Urothelium cell line (cell line): ENCODE results near the gene NFKBIE.
A peak's percentile ranks its signal among the peaks of the same experiment; 100 is the strongest.

ENCODE experiments used
- DNase-seq: peaks from one replicate; pipeline ENCODE4 v3.0.0; 2011; ENCODE audit warnings: low spot score, mixed read lengths
- FAIRE-seq: peaks from 2 replicates; lab custom pipeline; 2011; peaks lifted over from hg19 to GRCh38; lab: Jason Lieb, UNC

The NFKBIE gene

DNA sequence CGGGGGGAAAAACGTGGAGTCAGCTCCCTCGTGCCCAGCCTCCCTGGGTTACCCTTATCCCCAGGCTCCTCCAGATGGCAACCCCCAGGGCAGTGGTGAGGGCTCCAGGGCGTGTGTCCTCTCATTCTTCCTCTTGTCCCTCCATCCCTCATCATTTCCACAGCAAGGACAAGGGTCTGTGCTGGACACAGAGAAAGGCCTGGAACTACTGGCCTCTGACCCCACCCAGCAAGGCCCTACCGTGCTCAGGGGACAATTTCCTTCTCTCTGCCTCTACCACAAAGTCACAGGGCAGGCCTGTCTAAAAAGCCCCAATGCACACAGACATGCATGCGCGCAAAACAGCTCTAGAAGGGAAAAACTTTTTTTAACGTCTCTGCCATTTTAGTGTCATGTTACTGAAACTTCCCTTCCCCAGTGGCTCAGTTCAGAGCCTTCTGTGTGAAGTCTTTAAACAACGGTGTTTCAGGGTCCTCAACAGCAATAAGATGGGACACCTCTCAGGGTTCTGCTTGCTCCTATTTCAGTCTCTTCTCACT, 7.0 kb downstream of the NFKBIE start:
- DNase-seq: no peak
- no peak for FAIRE-seq

DNA sequence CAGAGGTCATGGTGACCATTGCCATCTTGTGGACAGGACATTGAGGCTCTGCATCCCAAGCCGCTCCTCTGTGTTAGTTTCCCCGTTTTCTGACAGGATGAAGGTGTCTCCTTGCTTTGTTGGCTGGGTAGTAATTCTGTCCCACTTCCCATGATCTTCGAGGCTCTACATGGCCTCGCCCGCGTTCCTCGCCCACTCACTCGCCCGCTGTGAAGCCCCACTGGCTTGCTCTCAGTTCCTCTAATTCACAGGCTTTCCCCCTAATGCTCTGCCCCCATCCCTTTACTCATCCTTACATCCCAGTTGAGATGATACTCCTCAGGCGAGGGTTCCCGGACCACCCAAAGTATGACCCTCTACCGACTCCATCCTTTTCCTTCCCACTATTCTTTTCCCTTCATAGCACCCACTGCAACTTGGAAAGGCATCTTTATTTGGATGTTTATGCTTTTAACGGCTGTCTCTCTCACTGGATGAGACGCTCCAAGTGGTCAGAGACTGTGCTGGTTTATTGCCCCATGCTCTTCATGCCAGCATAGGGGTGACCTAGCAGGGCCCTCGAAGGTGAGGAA, 7.5 kb downstream of the NFKBIE start:
- no peak for FAIRE-seq
- DNase-seq: no peak

DNA sequence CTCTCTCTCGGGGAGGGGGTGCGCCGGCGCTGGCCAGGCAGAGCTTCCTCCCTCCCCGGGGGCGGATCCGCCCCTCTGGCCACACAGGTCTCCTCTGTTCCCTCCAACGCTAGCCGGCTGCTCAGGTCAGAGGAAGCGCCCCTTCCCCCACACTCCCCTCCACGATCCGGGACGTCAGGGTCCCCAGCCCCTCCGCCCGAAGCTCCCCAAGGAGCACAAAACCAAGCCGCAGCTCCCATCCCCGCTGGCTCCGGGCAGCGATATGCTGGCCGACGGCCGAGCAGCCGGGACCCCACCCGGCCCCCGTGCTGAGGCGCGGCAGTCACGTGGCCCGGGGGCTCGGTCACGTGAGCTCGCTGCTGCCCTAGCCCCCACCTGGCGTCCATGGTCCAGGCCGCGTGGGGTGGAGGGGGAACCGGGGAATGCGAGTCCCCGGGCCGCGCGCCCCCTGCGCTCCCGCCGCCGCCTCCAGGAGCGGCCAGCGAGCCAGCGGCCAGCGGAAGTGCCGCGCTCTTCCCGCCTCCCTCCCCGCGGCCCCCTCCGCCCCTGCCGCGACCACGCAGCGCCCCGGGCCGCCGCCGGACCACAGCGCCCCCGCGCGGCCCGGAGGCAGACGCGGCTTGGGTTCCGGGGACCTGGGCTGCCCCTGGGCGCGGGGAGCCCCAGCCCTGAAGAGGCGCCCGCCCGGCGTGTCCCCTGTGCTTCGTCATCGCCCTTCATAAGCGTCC, 8.2 kb downstream of the NFKBIE start, which contains the start of gene SLC35B2:
SLC35B2 (minus strand) TSS at position 504 of the 728 bp plus-strand sequence; CDS start at position 386, 118 bp downstream.
- peak; percentile 87 for DNase-seq
- peak; percentile 79 for FAIRE-seq

DNA sequence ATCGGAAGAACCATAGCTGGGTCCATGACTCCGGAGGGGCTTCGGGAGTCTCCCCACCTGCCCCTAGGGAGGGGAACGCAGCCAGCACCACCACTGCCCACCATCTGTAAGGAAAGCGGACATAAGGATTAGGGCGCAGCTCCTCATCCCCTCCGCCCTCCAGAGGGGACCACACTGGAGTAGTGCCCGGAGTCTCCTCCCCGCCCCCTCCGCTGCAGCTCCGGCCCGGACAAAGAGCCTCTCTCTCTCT, 8.7 kb downstream of the NFKBIE start:
- no peak for FAIRE-seq
- DNase-seq: no peak

DNA sequence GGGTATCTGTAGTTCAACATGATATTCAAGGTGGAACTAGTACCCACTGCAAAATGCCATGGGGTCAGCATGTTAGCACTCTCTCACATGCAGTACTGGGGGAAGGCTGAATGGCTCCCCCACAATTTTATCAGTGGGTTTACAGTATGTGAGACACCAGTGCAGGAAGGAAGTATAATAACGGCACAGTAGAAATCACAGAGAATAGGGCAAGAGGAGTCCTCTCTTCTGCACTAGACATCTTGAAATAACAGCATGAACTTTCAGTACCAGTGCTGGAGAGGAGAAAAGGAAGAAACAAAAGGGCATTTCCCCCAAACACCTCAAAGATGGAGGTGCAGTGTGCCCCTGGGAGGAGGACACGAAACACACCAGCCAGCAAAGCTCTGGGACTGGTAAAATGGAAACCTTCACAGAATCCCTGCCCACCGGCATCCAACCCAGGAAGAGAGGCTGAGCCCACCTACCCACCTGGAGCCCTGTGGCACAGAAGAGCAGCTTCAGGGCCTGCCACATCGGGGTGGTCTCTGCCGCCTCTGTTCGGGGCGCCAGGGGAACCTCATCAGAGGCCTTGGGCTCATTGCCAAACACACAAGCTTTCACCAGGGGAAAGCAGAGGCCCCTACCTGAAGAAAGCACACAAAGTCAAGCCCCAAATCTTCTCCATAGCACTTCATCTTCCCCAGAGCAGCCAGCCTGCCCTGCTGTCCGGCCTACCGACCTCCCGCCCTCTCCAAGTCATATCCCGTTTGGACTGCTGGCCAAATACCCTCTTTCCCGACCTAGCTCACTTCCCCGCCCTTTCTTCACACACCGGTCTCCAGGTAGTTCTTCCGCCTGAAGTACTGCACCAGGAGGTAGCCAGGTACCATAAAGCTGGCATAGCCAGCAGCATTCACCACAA, 9.2 kb downstream of the NFKBIE start:
- DNase-seq (no peak), FAIRE-seq (no peak)

DNA sequence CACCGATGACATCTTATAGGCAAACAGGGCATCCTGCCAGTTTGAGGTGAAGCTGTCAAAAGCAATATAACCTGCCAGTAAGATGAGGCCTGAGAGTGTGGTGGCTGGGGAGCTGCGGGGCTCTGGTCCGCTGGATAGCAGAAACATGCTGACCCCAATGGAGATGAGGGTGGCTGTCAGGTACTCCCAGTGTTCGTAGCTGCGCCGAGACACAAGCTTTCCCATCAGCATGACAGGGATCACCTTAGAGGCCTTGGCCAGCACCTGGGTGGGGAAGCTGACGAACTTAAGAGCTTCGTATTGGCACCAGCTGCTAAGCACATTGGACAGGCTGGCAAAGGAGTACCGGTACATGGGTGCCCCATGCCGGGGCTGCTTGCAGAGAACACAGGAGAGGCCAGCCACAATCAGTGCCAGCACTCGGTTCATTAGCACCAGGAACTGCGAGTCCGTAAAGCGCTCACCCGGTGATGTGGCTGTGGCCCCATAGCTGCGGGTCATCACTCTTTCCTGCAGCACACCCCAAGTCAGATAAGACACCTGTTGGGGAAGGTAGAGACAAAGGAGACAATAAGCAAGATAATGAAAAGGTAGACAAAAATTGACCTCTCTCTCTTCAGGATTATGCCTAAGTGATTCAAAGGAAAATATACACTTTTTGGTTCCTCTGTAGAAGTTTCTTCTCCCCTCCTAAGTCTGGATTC, 10.1 kb downstream of the NFKBIE start:
- DNase-seq (no peak), FAIRE-seq (no peak)

DNA sequence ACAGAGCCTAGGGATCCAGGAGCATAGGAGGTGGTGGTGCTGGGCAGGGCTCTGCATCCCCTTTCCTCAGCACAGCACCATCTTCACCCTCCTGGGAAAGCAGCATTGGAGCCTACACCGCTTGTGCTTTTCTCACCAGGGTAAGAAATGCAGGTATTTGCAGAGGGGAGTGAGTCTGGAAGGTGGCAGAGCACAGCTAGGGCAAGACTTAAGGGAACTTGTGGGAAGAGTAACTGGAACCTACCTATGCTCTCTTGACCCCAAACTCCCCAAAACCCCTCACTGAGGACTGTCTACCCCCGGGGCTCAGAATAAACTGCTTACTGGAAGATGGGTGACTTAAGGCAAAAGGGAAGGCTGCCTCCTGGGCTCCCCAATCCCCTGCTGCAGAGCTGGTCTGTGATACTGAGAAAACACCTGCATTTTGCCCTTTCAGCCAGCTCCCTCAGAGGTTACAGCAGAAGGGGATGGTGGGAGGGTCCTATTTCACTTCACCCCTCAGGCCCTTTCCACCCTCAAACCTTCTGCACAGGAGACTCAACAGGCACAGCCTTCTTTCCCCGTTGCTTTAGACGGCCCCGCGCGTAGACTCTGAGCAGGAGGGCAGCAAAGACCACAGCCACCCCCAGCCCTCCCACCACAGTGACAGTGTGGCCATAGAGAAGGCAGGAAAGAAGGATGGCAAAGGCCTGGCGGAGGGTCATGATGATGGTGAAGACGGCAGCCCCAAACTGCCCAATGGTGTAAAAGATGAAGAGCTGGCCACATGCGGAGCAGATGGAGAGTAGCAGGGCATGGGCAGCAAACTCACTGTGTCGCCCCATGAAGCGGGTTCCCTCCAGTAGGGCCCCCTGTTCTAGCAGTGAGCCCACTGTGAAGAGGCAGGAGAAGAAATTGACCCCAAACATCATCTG, 10.9 kb downstream of the NFKBIE start:
- DNase-seq (no peak), FAIRE-seq (no peak)

DNA sequence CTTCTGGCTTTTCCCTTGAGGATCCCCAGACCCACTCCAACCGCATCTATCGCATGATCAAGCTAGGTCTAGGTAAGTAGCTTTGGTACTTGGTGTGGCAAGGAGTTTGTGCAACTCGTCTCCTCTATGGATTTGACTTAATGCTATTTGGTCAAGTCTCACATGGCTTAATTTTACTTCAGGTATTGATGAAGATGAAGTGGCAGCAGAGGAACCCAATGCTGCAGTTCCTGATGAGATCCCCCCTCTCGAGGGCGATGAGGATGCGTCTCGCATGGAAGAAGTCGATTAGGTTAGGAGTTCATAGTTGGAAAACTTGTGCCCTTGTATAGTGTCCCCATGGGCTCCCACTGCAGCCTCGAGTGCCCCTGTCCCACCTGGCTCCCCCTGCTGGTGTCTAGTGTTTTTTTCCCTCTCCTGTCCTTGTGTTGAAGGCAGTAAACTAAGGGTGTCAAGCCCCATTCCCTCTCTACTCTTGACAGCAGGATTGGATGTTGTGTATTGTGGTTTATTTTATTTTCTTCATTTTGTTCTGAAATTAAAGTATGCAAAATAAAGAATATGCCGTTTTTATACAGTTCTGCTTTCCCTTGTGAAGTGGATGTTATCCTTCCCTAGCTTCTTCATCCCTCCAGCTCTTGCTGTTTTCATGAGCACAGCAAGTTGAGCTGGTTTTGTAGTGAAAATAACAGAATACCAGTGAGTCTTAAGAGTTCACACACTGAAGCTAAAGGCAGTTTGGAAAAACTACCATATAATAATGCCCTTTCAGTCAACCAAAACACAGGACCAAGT, 11.8 kb downstream of the NFKBIE start:
- no peak for FAIRE-seq
- no peak for DNase-seq

DNA sequence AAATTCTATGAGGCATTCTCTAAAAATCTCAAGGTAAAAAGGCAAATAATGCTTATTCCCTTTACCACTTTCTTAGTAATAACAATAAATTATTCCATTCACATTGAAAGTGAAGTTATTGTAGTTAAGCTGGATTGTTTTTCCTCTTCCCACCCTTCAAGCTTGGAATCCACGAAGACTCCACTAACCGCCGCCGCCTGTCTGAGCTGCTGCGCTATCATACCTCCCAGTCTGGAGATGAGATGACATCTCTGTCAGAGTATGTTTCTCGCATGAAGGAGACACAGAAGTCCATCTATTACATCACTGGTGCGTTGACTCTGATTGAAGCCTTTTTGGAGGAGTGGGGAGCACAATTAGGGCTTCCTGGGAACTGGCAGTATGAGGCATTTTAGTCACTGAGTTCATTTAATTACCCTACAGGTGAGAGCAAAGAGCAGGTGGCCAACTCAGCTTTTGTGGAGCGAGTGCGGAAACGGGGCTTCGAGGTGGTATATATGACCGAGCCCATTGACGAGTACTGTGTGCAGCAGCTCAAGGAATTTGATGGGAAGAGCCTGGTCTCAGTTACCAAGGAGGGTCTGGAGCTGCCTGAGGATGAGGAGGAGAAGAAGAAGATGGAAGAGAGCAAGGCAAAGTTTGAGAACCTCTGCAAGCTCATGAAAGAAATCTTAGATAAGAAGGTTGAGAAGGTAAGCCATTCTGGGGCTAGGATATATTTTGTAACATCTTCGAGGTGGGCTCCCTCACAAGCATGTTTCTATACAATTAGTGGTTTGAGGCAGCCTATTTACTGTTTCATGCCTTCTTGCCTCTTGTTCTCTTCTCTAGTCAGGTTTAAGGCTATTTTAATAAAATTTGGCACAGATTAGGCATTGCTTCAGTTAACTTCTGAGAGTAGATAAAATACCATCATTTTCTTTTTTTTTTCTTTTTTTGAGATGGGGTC, 13.5 kb downstream of the NFKBIE start:
- DNase-seq (no peak), FAIRE-seq (no peak)

DNA sequence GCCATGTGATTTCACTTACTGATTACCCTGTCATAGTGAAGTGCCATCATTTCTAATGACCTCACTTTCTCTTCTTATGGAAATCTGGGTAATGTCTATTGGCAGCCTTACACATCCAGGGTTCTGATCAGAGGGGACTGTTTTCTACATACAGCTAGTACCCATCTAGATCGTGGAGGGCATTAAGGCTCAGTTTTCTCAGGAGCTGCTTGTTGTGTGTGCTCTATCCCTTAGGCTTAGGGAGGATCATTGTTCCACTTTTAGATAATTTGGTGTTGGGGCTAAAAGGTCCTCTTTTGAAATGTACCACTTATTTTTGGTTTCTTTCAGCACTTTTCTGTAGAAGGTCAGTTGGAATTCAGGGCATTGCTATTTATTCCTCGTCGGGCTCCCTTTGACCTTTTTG, 14.6 kb downstream of the NFKBIE start:
- DNase-seq (no peak), FAIRE-seq (no peak)

DNA sequence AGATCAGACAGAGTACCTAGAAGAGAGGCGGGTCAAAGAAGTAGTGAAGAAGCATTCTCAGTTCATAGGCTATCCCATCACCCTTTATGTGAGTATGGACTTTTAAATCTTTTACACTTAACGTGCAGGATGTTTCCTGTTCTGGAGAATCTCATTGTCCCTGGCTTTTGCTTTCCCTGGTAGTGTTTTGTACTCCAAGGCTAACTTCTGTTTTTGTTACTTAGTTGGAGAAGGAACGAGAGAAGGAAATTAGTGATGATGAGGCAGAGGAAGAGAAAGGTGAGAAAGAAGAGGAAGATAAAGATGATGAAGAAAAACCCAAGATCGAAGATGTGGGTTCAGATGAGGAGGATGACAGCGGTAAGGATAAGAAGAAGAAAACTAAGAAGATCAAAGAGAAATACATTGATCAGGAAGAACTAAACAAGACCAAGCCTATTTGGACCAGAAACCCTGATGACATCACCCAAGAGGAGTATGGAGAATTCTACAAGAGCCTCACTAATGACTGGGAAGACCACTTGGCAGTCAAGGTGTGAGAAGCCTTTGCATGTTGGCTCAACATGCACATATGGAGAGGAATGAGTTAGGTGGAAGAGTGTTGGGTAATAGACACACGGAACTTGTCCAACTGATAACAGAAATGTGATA, 15.2 kb downstream of the NFKBIE start:
- FAIRE-seq (no peak), DNase-seq (no peak)

DNA sequence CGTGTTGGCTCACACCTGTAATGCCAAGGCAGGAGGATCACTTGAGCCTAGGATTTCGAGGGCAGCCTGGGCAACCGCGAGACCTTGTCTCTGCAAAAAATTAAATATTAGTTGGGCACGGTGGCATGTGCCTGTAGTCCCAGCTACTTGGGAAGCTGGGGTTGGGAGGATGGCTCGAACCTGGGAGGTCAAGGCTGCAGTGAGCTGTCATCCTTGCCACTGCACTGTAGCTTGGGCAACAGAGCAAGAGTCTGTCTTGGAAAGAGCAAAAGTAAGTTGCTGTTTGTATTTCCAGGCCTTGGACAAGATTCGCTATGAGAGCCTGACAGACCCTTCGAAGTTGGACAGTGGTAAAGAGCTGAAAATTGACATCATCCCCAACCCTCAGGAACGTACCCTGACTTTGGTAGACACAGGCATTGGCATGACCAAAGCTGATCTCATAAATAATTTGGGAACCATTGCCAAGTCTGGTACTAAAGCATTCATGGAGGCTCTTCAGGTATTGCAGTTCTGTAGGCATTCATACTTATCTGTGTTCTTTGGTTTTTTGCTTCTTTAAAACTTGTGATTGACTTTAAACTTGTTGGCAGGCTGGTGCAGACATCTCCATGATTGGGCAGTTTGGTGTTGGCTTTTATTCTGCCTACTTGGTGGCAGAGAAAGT, 16.1 kb downstream of the NFKBIE start:
- DNase-seq (no peak), FAIRE-seq (no peak)

DNA sequence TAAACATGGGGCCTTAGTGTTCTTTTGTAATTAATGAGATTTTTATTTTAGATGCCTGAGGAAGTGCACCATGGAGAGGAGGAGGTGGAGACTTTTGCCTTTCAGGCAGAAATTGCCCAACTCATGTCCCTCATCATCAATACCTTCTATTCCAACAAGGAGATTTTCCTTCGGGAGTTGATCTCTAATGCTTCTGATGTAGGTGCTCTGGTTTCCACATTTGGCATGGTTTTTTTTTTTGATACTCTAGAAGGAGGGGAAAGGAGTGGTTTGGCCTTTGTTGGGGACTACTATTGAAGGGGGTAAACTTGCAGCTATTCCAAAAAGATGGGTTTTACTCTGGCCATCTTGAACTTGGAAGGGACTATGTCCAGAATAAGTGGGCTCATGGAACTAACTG, 16.8 kb downstream of the NFKBIE start:
- no peak for DNase-seq

DNA sequence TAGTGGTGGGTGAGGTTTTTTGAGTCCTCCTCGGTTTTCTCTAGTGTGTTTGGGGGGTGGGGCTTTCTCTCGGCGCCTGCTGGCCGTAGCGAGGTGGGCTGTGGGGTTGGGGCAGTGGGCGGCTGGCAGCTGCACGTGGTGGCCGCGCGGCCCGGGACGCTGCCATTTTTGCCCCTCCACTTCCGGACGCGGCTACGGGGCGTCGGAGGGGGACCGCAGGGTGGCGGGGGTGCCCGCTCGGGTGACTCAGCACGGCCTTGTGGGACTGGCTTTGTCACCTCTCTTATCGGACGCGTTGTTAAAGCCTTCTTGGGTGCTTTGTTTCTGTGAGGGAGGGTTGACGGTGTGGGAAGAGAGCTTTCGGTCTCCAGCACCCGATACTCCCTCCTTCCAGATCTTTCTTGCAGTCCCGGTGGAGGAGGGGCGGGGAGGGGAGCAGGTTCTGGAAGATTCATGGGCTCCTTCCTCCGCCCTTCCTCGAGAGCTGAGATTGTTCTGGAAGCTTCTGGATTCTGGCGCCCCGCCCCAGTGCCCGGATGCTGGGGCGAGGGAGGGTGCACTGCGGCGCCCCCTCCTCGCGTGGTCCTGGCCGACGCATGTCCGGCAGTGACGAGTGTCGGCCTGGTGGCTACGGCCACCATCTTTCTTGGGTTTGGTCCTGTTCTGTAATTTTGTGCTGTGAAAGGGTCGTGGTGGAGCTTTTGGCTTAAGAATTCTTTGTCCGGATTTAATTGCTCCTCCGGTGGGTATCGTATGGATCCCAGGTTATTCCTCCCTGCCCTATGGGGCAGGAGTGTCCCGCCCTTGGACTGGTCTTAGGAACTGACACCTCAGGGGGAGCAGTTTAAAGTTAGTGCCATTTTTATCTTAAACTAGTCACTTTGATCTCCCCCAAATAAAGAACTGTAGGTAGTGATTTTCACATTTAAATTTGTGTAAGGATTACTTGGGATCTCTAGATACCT, 17.7 kb downstream of the NFKBIE start:
- DNase-seq: peak; percentile 53
- no peak for FAIRE-seq

More for the DNA sequence above, 16.8 kb downstream of the NFKBIE start:
- FAIRE-seq: no peak

DNA sequence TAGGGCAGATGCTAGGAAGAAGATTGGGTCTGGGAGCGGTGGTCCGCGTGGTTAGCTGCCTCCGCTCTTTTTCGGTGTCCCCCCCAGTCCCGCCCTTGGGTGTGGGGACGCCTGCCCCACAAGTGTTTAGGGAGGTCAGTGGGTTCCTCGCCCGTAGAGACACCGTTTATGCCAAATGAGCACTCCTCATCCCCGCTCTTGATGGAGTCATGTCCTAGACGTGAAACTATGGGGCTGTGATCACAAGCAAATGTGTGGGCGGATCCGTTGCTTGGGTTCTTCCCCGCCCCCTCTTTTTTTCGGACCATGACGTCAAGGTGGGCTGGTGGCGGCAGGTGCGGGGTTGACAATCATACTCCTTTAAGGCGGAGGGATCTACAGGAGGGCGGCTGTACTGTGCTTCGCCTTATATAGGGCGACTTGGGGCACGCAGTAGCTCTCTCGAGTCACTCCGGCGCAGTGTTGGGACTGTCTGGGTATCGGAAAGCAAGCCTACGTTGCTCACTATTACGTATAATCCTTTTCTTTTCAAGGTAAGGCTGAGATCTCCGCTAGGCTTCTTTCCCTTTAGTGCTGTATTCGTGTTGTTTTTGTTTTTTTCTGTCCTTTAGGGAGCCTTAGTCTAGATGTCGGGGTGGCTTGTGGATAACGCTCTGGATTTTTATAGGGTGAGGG, 18.6 kb downstream of the NFKBIE start, which contains the start of gene HSP90AB1:
HSP90AB1 (plus strand) TSS at position 439 of the 675 bp plus-strand sequence. CDS start 1,529 bp downstream, outside the sequence.
- DNase-seq (peak; percentile 93), FAIRE-seq (no peak)
